A673 (cell line): ENCODE results near the gene AATF. TPM values are rescaled to one million over a fixed set of nuclear protein-coding genes. Genes with fewer than 3 reads are reported as not detected.

ENCODE experiments used
- BruUV-seq: library from RNA; stranded (reverse); fragments of 400-500 nt; replicated peaks from 2 replicates; lab custom pipeline; 2021; lab: Mats Ljungman, UMichigan
- CTCF ChIA-PET: fragments of 300-600 bp; sonication (Branson Sonifier 250); formaldehyde crosslinking; loops from one replicate; lab custom pipeline; 2022; ENCODE audit warnings: antibody characterized with exemption; lab: Charles Lee
- POLR2A ChIA-PET: fragments of 300-600 bp; sonication (Branson Sonifier 250); formaldehyde crosslinking; loops from one replicate; lab custom pipeline; 2022; ENCODE audit warnings: antibody characterized with exemption; ENCODE audit not compliant: low non-redundant PET; lab: Charles Lee
- DNase-seq: peaks from one replicate; pipeline ENCODE4 v3.0.0-alpha.2; 2015; ENCODE audit warnings: low spot score
- H3K27ac ChIP-seq: fragments of 200-600 bp; sonication (generic); 2 replicates; pipeline ENCODE4 v1.5.1; 2016; ENCODE audit warnings: mixed run types, low read depth, mild to moderate bottlenecking, mixed read lengths, antibody characterized with exemption, low read length; ENCODE audit not compliant: poor library complexity, severe bottlenecking
- H3K27me3 ChIP-seq: fragments of 200-600 bp; sonication (generic); replicated peaks from 2 replicates; pipeline ENCODE4 v1.6.1; 2017; ENCODE audit warnings: mixed run types, low read depth, mild to moderate bottlenecking, mixed read lengths, antibody characterized with exemption, low read length; ENCODE audit not compliant: insufficient read depth, poor library complexity
- H3K36me3 ChIP-seq: fragments of 200-600 bp; sonication (generic); 2 replicates; pipeline ENCODE4 v1.6.1; 2016; ENCODE audit warnings: mixed run types, mild to moderate bottlenecking, mixed read lengths, antibody characterized with exemption, low read length; ENCODE audit not compliant: insufficient read depth, poor library complexity, severe bottlenecking
- H3K4me1 ChIP-seq: fragments of 200-600 bp; sonication (generic); 2 replicates; pipeline ENCODE4 v1.6.1; 2017; ENCODE audit warnings: mixed run types, mild to moderate bottlenecking, mixed read lengths, antibody characterized with exemption, low read length; ENCODE audit not compliant: insufficient read depth, poor library complexity, severe bottlenecking
- H3K4me3 ChIP-seq: fragments of 200-600 bp; sonication (generic); 2 replicates; pipeline ENCODE4 v1.5.1; 2016; ENCODE audit warnings: low read depth, mixed run types, mild to moderate bottlenecking, mixed read lengths, low read length; ENCODE audit not compliant: poor library complexity, severe bottlenecking
- H3K9me3 ChIP-seq: fragments of 200-600 bp; sonication (generic); 2 replicates; pipeline ENCODE4 v1.6.1; 2016; ENCODE audit warnings: mixed run types, low read depth, mild to moderate bottlenecking, mixed read lengths, antibody characterized with exemption, low read length; ENCODE audit not compliant: poor library complexity, severe bottlenecking
- EZH2 ChIP-seq: fragments of 200-600 bp; sonication (generic); IDR thresholded peaks from 2 replicates; pipeline ENCODE4 v1.6.1; 2017; ENCODE audit warnings: borderline replicate concordance, low read depth, mild to moderate bottlenecking, mixed read lengths, antibody characterized with exemption, low read length; ENCODE audit not compliant: poor library complexity, severe bottlenecking
- intact Hi-C: fragments of 100-400 bp; cut with micrococcal nuclease; formaldehyde crosslinking; loops from one replicate; pipeline ENCODE4 v1.10.0; 2022; ENCODE audit not compliant: unreplicated experiment
- total RNA-seq: library from RNA; stranded (reverse); gene quantifications from 2 replicates; pipeline ENCODE4 v1.2.3, GENCODE V29; 2021
- TF ChIP-seq, protein P1 (sequence below): fragments of 300-800, 200-600 bp; sonication (generic); conservative IDR thresholded peaks from 2 replicates; pipeline ENCODE4 v1.5.1; 2017; ENCODE audit warnings: low read depth, mild to moderate bottlenecking, antibody characterized with exemption, low read length, moderate library complexity, mixed read lengths

Gene AATF
- total RNA-seq, 1 experiment from 2014 or later = 51.3 TPM

DNA sequence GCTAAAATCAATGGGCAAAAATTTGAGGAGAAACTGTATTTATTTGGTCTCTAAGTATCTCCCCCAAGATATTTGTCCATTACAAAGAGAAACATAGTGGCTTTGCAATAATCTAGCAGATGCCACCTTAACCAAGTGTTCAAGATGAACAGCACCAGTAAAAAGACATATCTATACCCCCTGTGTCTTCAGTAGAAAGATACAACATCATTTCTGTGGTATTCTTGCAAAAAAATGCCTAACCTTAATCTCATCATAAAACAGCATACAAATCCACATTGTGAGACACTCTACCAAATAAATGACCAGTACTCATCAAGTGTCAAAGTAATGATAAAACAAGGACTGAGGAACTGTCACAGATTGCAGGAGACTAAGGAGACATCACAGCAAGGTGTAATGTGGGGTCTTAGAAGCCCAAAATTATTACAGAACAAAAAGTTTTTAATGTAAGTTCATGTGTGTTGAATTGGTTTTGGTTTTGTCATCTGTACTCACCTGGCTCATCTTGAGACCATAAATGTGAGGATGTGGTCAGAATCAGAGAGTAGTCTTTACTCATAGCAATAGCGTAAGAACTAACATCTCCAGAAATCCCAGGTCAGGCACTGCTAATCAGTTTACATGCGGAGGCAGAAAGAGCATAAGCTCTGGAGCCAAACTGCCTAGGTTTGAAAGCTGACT lies 77.2 kb downstream of the AATF start:
- Histone ChIP-seq H3K36me3 (no peaks in the 10 kb centered on the region), H3K9me3 (no peaks in the 10 kb centered on the region), H3K4me3 (no peak overlapping the region), H3K27ac (no peak overlapping the region), H3K4me1 (no peaks in the 10 kb centered on the region), H3K27me3 (no peaks in the 10 kb centered on the region)
- POLR2A ChIA-PET = no interaction called here
- intact Hi-C loops = no loop called here
- DNase-seq = no peak
- TF ChIP-seq, protein P1, sequence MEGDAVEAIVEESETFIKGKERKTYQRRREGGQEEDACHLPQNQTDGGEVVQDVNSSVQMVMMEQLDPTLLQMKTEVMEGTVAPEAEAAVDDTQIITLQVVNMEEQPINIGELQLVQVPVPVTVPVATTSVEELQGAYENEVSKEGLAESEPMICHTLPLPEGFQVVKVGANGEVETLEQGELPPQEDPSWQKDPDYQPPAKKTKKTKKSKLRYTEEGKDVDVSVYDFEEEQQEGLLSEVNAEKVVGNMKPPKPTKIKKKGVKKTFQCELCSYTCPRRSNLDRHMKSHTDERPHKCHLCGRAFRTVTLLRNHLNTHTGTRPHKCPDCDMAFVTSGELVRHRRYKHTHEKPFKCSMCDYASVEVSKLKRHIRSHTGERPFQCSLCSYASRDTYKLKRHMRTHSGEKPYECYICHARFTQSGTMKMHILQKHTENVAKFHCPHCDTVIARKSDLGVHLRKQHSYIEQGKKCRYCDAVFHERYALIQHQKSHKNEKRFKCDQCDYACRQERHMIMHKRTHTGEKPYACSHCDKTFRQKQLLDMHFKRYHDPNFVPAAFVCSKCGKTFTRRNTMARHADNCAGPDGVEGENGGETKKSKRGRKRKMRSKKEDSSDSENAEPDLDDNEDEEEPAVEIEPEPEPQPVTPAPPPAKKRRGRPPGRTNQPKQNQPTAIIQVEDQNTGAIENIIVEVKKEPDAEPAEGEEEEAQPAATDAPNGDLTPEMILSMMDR = no peak
- no peak for TF ChIP-seq EZH2
- CTCF ChIA-PET = no interaction called here
- BruUV-seq = no TSS peak

DNA sequence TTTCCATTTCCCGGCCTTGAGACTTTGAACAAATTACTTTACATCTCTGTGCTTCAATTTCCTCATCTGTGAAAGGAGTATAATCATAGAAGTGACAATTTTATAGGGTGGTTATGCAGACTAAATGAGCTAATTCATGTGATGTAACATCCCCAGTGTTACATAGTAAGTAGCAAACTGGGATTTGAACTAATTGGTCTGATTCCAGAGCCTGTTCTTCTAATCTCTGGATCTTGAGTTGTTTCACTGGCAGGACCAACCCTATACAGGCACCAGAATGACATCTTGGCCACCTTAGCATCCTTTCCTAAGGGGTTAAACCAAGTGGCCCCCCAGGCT lies 77.7 kb downstream of the AATF start:
- Histone ChIP-seq H3K9me3 (no peaks in the 10 kb centered on the region), H3K4me3 (no peak overlapping the region), H3K27me3 (no peaks in the 10 kb centered on the region), H3K27ac (no peak overlapping the region), H3K4me1 (no peaks in the 10 kb centered on the region), H3K36me3 (no peaks in the 10 kb centered on the region)
- intact Hi-C loops = no loop called here
- ChIA-PET POLR2A (no interaction called here), CTCF (no interaction called here)
- BruUV-seq = no TSS peak
- TF ChIP-seq, protein P1 = no peak
- TF ChIP-seq EZH2 = no peak
- no peak for DNase-seq

GRCh38 chr17:37028040-37028439 lies 79.3 kb downstream of the AATF start:
- no TSS peak for BruUV-seq
- TF ChIP-seq EZH2 = no peak
- TF ChIP-seq, protein P1 = no peak
- no peaks in the 10 kb centered on the region for H3K27me3 ChIP-seq
- ChIA-PET CTCF (no interaction called here), POLR2A (no interaction called here)
- no peak overlapping the region for H3K27ac ChIP-seq
- intact Hi-C loops = no loop called here
- no peaks in the 10 kb centered on the region for H3K9me3 ChIP-seq
- H3K36me3 ChIP-seq = no peaks in the 10 kb centered on the region
- no peaks in the 10 kb centered on the region for H3K4me1 ChIP-seq
- DNase-seq = no peak
- H3K4me3 ChIP-seq = no peak overlapping the region
